ENCODE data around the gene SHB. TPM values are rescaled to one million over a fixed set of nuclear protein-coding genes. Genes with fewer than 3 reads are reported as not detected.

Gene SHB
- total RNA-seq = 1 to 10 TPM; 1.0 to 1.6 TPM

GRCh38 chr9:38068701-38069628 lies at the start of gene SHB:
TSS of gene SHB (minus strand) at chr9:38069227. CDS start at chr9:38068645, 582 bp downstream.
- Mint-ChIP-seq H3K4me3 (peak within 1 kb of the TSS; percentile 80 to 92), H3K4me1 (ENCODE audit: low read depth) (peaks cover 28% of the 10 kb centered on the region), H3K9me3 (no peaks in the 10 kb centered on the region), H3K27me3 (ENCODE audit: low read depth) (peaks cover 21% of the 10 kb centered on the region), H3K36me3 (ENCODE audit: insufficient read depth in 2 of 2) (no peaks in the 10 kb centered on the region), H3K27ac (no peak within 1 kb of the TSS)
- DNase-seq = peak; percentile 76 to 80
- peak; percentile 81 to 82 for ATAC-seq (replicated peaks in 1 of 2)

- Mint-ChIP-seq H3K36me3 (ENCODE audit: insufficient read depth in 2 of 2) (no peaks in the 10 kb centered on the region), H3K27me3 (ENCODE audit: low read depth) (peaks cover 25% of the 10 kb centered on the region), H3K27ac (no peak overlapping the region), H3K4me3 (no peak overlapping the region), H3K9me3 (no peaks in the 10 kb centered on the region), H3K4me1 (ENCODE audit: low read depth) (no peaks in the 10 kb centered on the region)
- ATAC-seq (replicated peaks in 1 of 2) (no peak), DNase-seq (no peak)
Observed at GRCh38 chr9:38117651-38118050, 48.6 kb upstream of the SHB start.

DNA sequence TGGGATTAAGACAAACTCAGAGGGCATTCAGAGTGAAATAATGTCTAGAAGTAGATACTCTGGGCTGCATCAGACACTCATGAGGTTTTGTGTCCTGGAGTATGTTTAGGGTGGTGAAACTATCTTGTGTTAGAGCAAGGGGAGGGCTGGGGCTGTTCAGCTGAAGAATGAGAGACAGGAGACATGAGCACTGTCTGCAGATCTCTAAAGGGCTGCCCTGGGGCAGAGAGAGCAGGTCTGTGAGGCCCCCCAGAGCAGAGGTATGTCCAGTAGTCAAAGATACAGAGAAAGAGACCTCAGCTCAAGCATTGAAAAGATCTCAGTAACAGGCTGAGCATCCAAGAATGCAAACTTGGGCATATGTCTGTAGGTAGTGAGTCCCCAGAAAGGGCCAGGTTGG lies 45.9 kb upstream of the SHB start:
- DNase-seq (no peak), ATAC-seq (replicated peaks in 1 of 2) (no peak)
- no peak overlapping the region for H3K27ac Mint-ChIP-seq
- H3K27me3 Mint-ChIP-seq (ENCODE audit: low read depth) = peaks cover 20% of the 10 kb centered on the region
- H3K4me3 Mint-ChIP-seq = no peak overlapping the region
- no peaks in the 10 kb centered on the region for H3K9me3 Mint-ChIP-seq
- no peaks in the 10 kb centered on the region for H3K36me3 Mint-ChIP-seq (ENCODE audit: insufficient read depth in 2 of 2)
- no peaks in the 10 kb centered on the region for H3K4me1 Mint-ChIP-seq (ENCODE audit: low read depth)

GRCh38 chr9:38112456-38112855 lies 43.4 kb upstream of the SHB start:
- no peaks in the 10 kb centered on the region for H3K9me3 Mint-ChIP-seq

GRCh38 chr9:38112049-38112448 lies 43.0 kb upstream of the SHB start:
- ATAC-seq (replicated peaks in 1 of 2) = no peak
- Mint-ChIP-seq H3K4me3 (no peak overlapping the region), H3K36me3 (ENCODE audit: insufficient read depth in 2 of 2) (no peaks in the 10 kb centered on the region), H3K27ac (no peak overlapping the region), H3K4me1 (ENCODE audit: low read depth) (no peaks in the 10 kb centered on the region), H3K9me3 (no peaks in the 10 kb centered on the region), H3K27me3 (ENCODE audit: low read depth) (peaks cover 14% of the 10 kb centered on the region)
- DNase-seq = no peak

More at GRCh38 chr9:38112456-38112855, 43.4 kb upstream of the SHB start:
- no peaks in the 10 kb centered on the region for H3K4me1 Mint-ChIP-seq (ENCODE audit: low read depth)
- H3K4me3 Mint-ChIP-seq = no peak overlapping the region
- no peaks in the 10 kb centered on the region for H3K36me3 Mint-ChIP-seq (ENCODE audit: insufficient read depth in 2 of 2)
- DNase-seq (no peak), ATAC-seq (replicated peaks in 1 of 2) (no peak)
- H3K27me3 Mint-ChIP-seq (ENCODE audit: low read depth) = peaks cover 14% of the 10 kb centered on the region
- no peak overlapping the region for H3K27ac Mint-ChIP-seq

- DNase-seq = no peak
- H3K27ac Mint-ChIP-seq = no peak overlapping the region
- H3K36me3 Mint-ChIP-seq (ENCODE audit: insufficient read depth in 2 of 2) = no peaks in the 10 kb centered on the region
- no peak for ATAC-seq (replicated peaks in 1 of 2)
- H3K4me1 Mint-ChIP-seq (ENCODE audit: low read depth) = no peaks in the 10 kb centered on the region
- no peaks in the 10 kb centered on the region for H3K9me3 Mint-ChIP-seq
- peaks cover 14% of the 10 kb centered on the region for H3K27me3 Mint-ChIP-seq (ENCODE audit: low read depth)
- H3K4me3 Mint-ChIP-seq = no peak overlapping the region
Observed at GRCh38 chr9:38110476-38110875, 41.4 kb upstream of the SHB start.

GRCh38 chr9:38109601-38110000 lies 40.6 kb upstream of the SHB start:
- ATAC-seq (replicated peaks in 1 of 2) (no peak), DNase-seq (no peak)
- peaks cover 8% of the 10 kb centered on the region for H3K27me3 Mint-ChIP-seq (ENCODE audit: low read depth)
- H3K4me1 Mint-ChIP-seq (ENCODE audit: low read depth) = no peaks in the 10 kb centered on the region
- H3K27ac Mint-ChIP-seq = no peak overlapping the region
- no peaks in the 10 kb centered on the region for H3K36me3 Mint-ChIP-seq (ENCODE audit: insufficient read depth in 2 of 2)
- H3K9me3 Mint-ChIP-seq = no peaks in the 10 kb centered on the region
- H3K4me3 Mint-ChIP-seq = no peak overlapping the region

DNA sequence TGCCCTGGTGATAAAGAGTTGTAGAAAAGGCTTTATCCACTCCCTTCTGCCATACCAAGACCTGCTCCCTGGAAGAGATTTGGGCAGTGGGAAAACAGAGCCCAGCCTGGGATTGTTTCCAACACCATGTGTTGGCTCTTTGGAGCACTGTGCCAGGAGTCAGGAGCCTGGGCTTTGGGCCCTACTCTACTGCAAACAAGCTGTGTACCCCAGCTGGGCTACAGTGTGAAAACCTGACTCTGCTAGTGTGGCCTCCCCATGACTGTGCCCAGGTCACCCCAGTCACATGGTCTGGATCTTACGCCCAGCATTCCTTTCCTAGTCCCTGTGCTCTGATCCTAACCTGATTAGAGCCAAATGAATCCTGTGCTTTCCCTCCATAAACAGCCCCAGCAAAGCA lies 39.3 kb upstream of the SHB start:
- Mint-ChIP-seq H3K36me3 (ENCODE audit: insufficient read depth in 2 of 2) (no peaks in the 10 kb centered on the region), H3K4me1 (ENCODE audit: low read depth) (no peaks in the 10 kb centered on the region), H3K27me3 (ENCODE audit: low read depth) (peaks cover 7% of the 10 kb centered on the region), H3K27ac (no peak overlapping the region), H3K4me3 (no peak overlapping the region), H3K9me3 (no peaks in the 10 kb centered on the region)
- ATAC-seq (replicated peaks in 1 of 2) (no peak), DNase-seq (no peak)

DNA sequence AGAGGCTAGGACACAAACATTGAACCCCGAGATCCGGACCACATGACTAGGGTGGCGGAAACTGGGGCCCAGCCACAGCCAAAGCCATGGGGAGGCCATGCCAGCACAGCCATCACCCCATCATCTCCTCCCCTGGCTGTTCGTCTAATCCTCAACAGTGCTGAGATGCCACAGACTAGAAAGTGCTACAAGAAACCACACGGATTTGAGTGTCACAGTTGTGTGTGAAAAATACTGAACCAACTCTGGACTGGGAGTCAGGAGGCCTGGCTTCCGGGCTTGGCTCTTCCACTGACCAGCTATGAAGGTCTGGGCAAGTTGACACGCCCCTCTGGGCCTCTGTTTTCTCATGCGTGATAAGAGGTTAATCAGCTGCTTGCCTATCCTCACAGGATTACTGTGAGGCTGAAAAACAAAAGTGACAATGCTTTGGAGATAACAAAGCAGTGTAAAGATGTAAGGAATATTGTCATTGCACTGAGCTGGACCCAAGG lies 38.8 kb upstream of the SHB start:
- H3K27ac Mint-ChIP-seq = no peak overlapping the region
- no peaks in the 10 kb centered on the region for H3K9me3 Mint-ChIP-seq
- no peaks in the 10 kb centered on the region for H3K36me3 Mint-ChIP-seq (ENCODE audit: insufficient read depth in 2 of 2)
- no peaks in the 10 kb centered on the region for H3K4me1 Mint-ChIP-seq (ENCODE audit: low read depth)
- peaks cover 6% of the 10 kb centered on the region for H3K27me3 Mint-ChIP-seq (ENCODE audit: low read depth)
- no peak overlapping the region for H3K4me3 Mint-ChIP-seq
- ATAC-seq (replicated peaks in 1 of 2) = no peak
- no peak for DNase-seq

GRCh38 chr9:38107405-38107804 lies 38.4 kb upstream of the SHB start:
- no peaks in the 10 kb centered on the region for H3K9me3 Mint-ChIP-seq
- peaks cover 2% of the 10 kb centered on the region for H3K27me3 Mint-ChIP-seq (ENCODE audit: low read depth)
- DNase-seq (no peak), ATAC-seq (replicated peaks in 1 of 2) (no peak)
- no peaks in the 10 kb centered on the region for H3K4me1 Mint-ChIP-seq (ENCODE audit: low read depth)
- H3K36me3 Mint-ChIP-seq (ENCODE audit: insufficient read depth in 2 of 2) = no peaks in the 10 kb centered on the region
- H3K4me3 Mint-ChIP-seq = no peak overlapping the region
- no peak overlapping the region for H3K27ac Mint-ChIP-seq

DNA sequence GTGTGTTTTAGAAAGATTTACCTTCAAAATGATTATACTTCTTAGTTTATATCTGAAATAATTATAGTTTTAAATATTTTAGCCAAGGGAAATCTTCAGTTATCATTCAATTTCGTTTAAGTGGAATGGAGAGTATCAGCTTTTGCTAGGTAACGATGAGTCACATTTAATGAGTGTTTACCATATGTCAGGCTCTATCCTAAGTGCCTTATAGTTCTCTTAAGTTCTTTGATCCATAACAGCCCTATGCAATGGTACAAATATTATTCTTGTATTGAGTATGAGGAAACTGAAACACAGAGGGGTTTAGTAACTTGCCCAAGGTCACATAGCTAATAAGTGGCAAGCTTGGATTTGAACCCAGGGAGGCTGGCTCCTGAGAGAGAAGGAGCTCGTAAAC lies 37.5 kb upstream of the SHB start:
- Mint-ChIP-seq H3K4me1 (ENCODE audit: low read depth) (no peaks in the 10 kb centered on the region), H3K9me3 (no peaks in the 10 kb centered on the region), H3K27ac (no peak overlapping the region), H3K4me3 (no peak overlapping the region), H3K36me3 (ENCODE audit: insufficient read depth in 2 of 2) (no peaks in the 10 kb centered on the region), H3K27me3 (ENCODE audit: low read depth) (no peaks in the 10 kb centered on the region)
- DNase-seq = no peak
- no peak for ATAC-seq (replicated peaks in 1 of 2)

DNA sequence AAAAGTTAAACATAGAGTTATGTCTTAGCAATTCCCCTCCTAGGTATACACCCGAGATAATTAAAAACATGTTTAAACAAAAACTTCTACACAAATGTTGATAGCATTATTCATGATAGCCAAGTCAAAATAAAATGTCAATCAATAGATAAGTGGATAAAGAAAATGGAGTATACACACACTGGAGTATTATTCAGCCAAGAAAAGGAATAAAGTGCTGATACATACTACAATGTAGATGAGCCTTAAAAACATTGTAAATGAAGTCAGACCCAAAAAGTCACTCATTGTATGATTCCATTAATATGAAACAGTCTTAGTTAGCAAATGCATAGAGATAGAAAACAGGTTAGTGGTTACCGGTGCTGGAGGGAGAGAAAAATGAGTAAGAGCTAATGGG lies 34.3 kb upstream of the SHB start:
- no peaks in the 10 kb centered on the region for H3K36me3 Mint-ChIP-seq (ENCODE audit: insufficient read depth in 2 of 2)
- DNase-seq = no peak

GRCh38 chr9:38101423-38101822 lies 32.4 kb upstream of the SHB start:
- Mint-ChIP-seq H3K27ac (no peak overlapping the region), H3K27me3 (ENCODE audit: low read depth) (peaks cover 22% of the 10 kb centered on the region), H3K4me3 (no peak overlapping the region), H3K36me3 (ENCODE audit: insufficient read depth in 2 of 2) (no peaks in the 10 kb centered on the region), H3K4me1 (ENCODE audit: low read depth) (no peaks in the 10 kb centered on the region), H3K9me3 (no peaks in the 10 kb centered on the region)
- no peak for ATAC-seq (replicated peaks in 1 of 2)
- DNase-seq = no peak

More for the DNA sequence above, 34.3 kb upstream of the SHB start:
- H3K4me1 Mint-ChIP-seq (ENCODE audit: low read depth) = no peaks in the 10 kb centered on the region
- peaks cover 18% of the 10 kb centered on the region for H3K27me3 Mint-ChIP-seq (ENCODE audit: low read depth)
- ATAC-seq (replicated peaks in 1 of 2) = no peak
- H3K27ac Mint-ChIP-seq = no peak overlapping the region
- H3K4me3 Mint-ChIP-seq = no peak overlapping the region
- H3K9me3 Mint-ChIP-seq = no peaks in the 10 kb centered on the region

All from activated T-cell treated with anti-CD3 and anti-CD28 coated beads, Interleukin-2, amount 50 U/mL, for 72 hours (primary cell).